HG02571 (cell line): ENCODE results near the gene NSUN7.

Experiments
- ATAC-seq: cut with Tn5 transposase; IDR thresholded peaks from one replicate; pipeline ENCODE4 v1.9.1; 2021; ENCODE audit warnings: mild to moderate bottlenecking, moderate library complexity; ENCODE audit not compliant: unreplicated experiment

The NSUN7 gene

GRCh38 chr4:40733752-40734151 lies 16.0 kb upstream of the NSUN7 start:
- ATAC-seq = no peak

DNA sequence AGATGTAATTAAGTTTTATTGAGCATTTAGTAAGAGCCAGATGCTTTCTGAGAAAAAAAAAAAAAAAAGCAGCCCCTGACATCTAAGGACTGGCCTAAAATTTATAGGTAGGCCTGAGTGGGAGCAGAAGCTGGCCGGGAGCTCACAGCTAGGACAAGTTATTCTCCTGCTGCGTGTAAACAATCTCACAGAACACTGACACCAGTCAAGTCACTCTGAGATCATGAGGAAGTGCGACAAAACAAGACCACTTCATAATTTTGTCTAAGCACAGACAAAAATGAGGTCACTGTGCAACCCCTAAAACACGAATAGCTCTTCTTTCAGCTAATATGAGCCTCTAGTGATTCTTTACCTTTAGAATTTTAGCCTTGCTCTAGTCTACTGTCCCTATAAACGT lies 15.3 kb upstream of the NSUN7 start:
- ATAC-seq = no peak

- ATAC-seq = no peak
Observed at GRCh38 chr4:40736910-40737309, 12.8 kb upstream of the NSUN7 start.

DNA sequence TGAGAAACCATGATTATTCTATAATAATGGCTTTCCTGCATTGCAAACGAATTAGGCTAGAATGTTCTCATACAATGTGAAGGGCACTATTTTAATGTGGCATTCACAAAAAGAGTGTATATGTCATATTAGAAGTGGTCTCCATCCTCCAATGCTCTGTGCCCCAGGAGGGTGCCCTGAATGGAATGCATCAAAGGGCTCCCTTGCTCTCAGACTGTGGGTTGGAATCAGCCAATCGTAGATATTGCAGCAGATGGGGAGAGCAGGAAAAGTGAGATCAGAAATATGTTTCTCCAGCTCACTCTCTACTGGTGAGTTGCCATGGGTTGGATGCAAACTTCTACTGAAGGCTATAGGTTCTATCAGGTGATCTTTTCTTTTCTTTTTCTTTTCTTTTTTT lies 11.9 kb upstream of the NSUN7 start:
- ATAC-seq = no peak

DNA sequence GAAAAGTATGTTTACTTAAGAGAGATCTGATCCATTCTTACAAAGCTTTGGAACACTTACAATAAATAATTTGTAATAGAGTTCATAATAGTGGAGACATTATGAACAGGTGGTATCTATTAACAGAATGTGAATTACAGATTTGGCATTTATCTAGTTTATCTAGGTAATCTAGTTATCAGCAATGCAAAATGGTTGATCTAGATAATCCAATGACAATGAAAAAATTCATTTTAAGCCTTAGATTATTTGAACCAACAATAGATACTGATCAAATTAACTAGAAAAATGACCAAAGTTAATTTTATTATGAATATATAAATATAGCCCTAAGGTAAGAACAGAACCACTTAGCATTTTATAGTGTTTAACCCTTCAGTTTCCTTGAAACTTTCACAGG lies 10.4 kb upstream of the NSUN7 start:
- no peak for ATAC-seq

GRCh38 chr4:40744218-40744617 lies 5.5 kb upstream of the NSUN7 start:
- ATAC-seq = no peak

DNA sequence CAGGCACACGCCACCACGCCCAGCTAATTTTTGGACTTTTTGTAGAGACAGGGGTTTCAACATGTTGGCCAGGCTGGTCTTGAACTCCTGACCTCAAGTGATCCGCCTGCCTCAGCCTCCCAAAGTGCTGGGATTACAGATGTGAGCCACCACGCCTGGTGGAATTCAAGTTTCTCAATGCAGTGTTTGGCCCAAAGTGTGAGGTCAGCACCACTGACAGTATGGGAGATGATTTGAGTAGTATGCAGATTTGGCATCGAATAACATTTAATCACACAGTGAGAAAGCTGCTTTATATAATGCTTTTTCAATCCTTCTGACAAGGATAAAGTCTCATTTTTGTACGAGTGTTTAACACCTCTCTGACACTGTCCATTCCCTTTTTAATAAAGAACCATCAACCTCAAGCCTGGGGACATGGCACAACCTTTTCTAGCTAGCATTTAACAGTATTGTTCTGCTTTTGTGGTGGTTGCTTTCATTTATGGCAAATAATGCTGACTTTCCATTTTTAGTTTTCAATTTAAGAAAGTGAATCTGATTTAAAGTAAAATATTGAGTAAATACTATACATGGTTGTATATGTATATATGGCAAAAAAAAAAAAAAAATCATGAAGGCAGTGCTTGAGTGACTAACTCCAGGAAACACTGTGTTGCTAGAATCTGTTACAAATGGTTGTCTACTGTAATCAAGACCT lies 4.3 kb upstream of the NSUN7 start:
- no peak for ATAC-seq

- no peak for ATAC-seq
Observed at GRCh38 chr4:40747207-40747835, 2.4 kb upstream of the NSUN7 start.

GRCh38 chr4:40750461-40751258 lies 905 bp downstream of the NSUN7 start:
- ATAC-seq = no peak

DNA sequence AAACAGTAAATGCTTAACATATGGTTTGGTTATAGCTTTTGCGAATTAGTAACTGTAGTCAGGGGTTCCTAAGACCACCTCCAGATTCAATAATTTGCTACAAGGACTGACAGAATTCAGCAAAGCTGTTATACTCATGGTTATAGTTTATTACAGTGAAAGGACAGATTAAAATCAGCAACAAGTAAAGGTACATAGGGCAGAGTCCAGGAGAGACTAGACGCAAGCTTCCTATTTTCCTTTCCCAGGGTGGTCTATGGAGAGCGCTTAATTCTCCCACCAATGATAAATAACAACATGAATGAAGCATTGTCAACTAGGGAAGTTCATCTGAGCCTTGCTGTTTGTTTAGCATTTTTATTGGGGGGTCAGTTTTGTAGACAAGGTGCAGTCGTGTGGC lies 5.9 kb downstream of the NSUN7 start:
- ATAC-seq = no peak

GRCh38 chr4:40763228-40763716 lies 13.5 kb downstream of the NSUN7 start:
- ATAC-seq = peak; percentile 99

GRCh38 chr4:40769266-40769665 lies 19.5 kb downstream of the NSUN7 start:
- no peak for ATAC-seq

DNA sequence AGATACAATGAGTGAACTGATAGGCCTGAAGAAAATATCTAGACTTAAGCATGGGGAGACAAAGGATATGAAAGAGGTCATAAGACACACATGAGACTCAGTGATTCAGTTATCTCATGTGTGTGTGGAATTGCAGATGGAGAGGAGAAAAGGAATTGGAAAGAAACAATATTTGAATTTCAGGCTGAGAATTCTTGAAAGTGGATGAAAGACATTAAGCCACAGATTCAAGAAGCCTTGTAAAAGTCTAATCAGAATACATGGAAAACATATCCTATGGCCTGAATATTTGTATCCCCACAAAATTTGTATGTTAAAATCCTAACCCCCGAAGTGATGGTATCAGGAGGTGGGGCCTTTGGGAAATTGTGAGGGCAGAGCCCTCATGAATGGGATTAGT lies 28.3 kb downstream of the NSUN7 start:
- ATAC-seq = no peak

DNA sequence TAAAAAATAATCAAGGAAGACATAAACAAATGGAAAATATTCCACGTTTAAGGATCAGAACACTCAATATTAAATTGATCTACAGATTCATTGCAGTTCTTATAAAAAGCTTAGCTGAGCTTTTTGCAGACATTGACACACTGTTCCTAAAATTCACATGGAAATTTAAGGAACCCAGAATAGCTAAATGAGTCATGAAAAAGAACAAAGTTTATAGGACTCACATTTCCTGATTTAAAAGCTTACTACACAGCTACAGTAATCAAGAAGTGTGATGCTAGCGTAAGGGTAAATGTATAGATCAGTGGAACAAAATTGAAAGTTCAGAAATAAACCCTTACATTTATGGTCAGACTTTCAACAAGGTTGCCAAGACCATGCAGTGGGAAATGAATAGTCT lies 33.1 kb downstream of the NSUN7 start:
- no peak for ATAC-seq

- ATAC-seq = no peak
Observed at GRCh38 chr4:40785727-40786126, 36.0 kb downstream of the NSUN7 start.

GRCh38 chr4:40788331-40788730 lies 38.6 kb downstream of the NSUN7 start:
- ATAC-seq = no peak

GRCh38 chr4:40789031-40789430 lies 39.3 kb downstream of the NSUN7 start:
- no peak for ATAC-seq

DNA sequence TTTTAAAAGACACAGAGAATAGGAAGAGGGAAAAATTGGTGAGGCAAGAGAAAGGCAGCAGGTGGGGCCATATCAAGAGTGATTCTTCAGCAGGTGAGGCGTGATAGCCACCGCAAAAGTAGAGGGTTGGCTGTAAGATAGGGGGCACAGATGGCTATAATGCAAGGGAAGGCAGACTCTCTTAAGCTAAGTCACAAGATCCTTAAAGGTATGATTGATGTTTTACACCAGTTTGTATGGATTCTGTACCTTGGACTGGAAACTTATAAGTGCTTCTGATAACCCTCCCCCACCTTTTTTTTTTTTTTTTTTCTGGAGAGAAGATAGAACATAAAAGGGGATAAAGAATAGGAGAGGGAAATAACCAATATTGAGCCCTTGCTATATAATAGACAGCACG lies 40.0 kb downstream of the NSUN7 start:
- no peak for ATAC-seq

- ATAC-seq = no peak
Observed at GRCh38 chr4:40800064-40800463, 50.3 kb downstream of the NSUN7 start.

- ATAC-seq = no peak
Observed at GRCh38 chr4:40804598-40804997, 54.8 kb downstream of the NSUN7 start.

- ATAC-seq = no peak
Observed at GRCh38 chr4:40808926-40809457, 59.2 kb downstream of the NSUN7 start.

DNA sequence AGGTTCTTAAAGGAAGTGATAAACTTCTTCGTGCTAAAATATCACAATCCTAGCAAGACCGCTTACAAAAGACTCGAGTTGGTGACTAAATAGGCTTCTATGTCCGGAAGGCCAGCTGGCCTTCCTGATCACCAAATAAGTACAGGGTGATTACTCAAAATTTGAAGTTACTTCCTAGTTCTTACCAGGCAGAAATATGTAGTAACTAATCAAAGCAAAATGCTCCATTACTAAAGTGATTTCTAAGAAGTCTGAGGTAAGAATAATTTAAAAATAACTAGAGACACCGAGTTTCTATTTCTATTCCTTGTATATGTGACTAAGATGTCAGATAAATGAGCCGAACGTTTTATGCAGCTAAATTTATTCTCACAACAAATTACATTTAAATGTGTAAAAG lies 62.2 kb downstream of the NSUN7 start:
- no peak for ATAC-seq
